Fibroblast of lung (primary cell): ENCODE data around the gene NDUFS1. TPM values are rescaled to one million over a fixed set of nuclear protein-coding genes. Genes with fewer than 3 reads are reported as not detected.

Source experiments
- DNase-seq, 2 donors: peaks; one replicate each; pipeline versions ENCODE4 v3.0.0 to v3.0.0-alpha.2; 2010; ENCODE audit warnings: low read depth in 2 of 2
- H2AFZ ChIP-seq: 2 replicates; pipeline ENCODE4 v1.5.1; 2012; ENCODE audit warnings: low read length, control low read depth, inconsistent platforms
- H3K27ac ChIP-seq: 2 replicates; pipeline ENCODE4 v1.5.1; 2011; ENCODE audit warnings: low read length, control low read depth; ENCODE audit not compliant: insufficient read depth
- H3K27me3 ChIP-seq: 2 replicates; pipeline ENCODE4 v1.5.1; 2011; ENCODE audit warnings: mild to moderate bottlenecking, low read length; ENCODE audit not compliant: control insufficient read depth, insufficient read depth
- H3K36me3 ChIP-seq: 2 replicates; pipeline ENCODE4 v1.5.1; 2011; ENCODE audit warnings: low read length; ENCODE audit not compliant: control insufficient read depth, insufficient read depth
- H3K4me1 ChIP-seq: 2 replicates; pipeline ENCODE4 v1.5.1; 2011; ENCODE audit warnings: low read length; ENCODE audit not compliant: control insufficient read depth, insufficient read depth; ENCODE audit errors: extremely low read depth
- H3K4me2 ChIP-seq: 2 replicates; pipeline ENCODE4 v1.5.1; 2011; ENCODE audit warnings: low read length, control low read depth; ENCODE audit not compliant: insufficient read depth; ENCODE audit errors: extremely low read depth
- H3K4me3 ChIP-seq, 4 experiments: fragments of 200-600 bp in 1 of 4; sonication (generic) in 1 of 4; replicated peaks in 1 of 4; 2 replicates each; pipeline ENCODE4 v1.5.1; 2011 to 2016; ENCODE audit warnings: low read length in 4 of 4, low read depth in 3 of 4, mild to moderate bottlenecking in 3 of 4, control low read depth in 2 of 4, inconsistent platforms in 1 of 4, mixed read lengths in 1 of 4; ENCODE audit not compliant: insufficient read depth in 1 of 4; ENCODE audit errors: control extremely low read depth in 1 of 4
- H3K79me2 ChIP-seq: 2 replicates; pipeline ENCODE4 v1.5.1; 2012; ENCODE audit warnings: mild to moderate bottlenecking, low read length, inconsistent platforms; ENCODE audit not compliant: control insufficient read depth, insufficient read depth
- H3K9ac ChIP-seq: 2 replicates; pipeline ENCODE4 v1.5.1; 2011; ENCODE audit warnings: mild to moderate bottlenecking, low read length, control low read depth; ENCODE audit not compliant: insufficient read depth
- H3K9me3 ChIP-seq: 2 replicates; pipeline ENCODE4 v1.5.1; 2012; ENCODE audit warnings: low read depth, low read length; ENCODE audit not compliant: control insufficient read depth, insufficient read depth
- H4K20me1 ChIP-seq: 2 replicates; pipeline ENCODE4 v1.5.1; 2011; ENCODE audit warnings: low read length; ENCODE audit not compliant: control insufficient read depth, insufficient read depth; ENCODE audit errors: extremely low read depth
- EZH2 ChIP-seq: IDR thresholded peaks from 2 replicates; pipeline ENCODE4 v1.5.1; 2012; ENCODE audit warnings: low read length, control low read depth, mild to moderate bottlenecking; ENCODE audit errors: missing control alignments
- polyA plus RNA-seq, 2 donors: library from polyadenylated mRNA; depleted of rRNA in 1 of 2; stranded (reverse) in 1 of 2; unstranded in 1 of 2; fragments of >200 nt; gene quantifications; 2 replicates each; pipeline ENCODE4 v1.2.1, GENCODE V29; 2011 to 2012; ENCODE audit warnings: missing spikeins in 1 of 2
- total RNA-seq: library from RNA; depleted of rRNA; stranded (reverse); fragments of >200 nt; gene quantifications from 2 replicates; pipeline ENCODE4 v1.2.1, GENCODE V29; 2014
- TF ChIP-seq, protein P1 (sequence below), 2 donors: IDR thresholded peaks in 1 of 2; conservative IDR thresholded peaks in 1 of 2; 1 replicate in 1 of 2; 2 replicates in 1 of 2; pipeline ENCODE4 v1.5.1; 2011 to 2012; ENCODE audit warnings: low read length in 2 of 2, control low read depth in 1 of 2, inconsistent platforms in 1 of 2, low read depth in 1 of 2, mild to moderate bottlenecking in 1 of 2

The NDUFS1 gene
- total and polyA plus RNA-seq, 2 donors (not counting 1 experiment from before 2014, with no cell fraction given): 128 to 133 TPM

DNA sequence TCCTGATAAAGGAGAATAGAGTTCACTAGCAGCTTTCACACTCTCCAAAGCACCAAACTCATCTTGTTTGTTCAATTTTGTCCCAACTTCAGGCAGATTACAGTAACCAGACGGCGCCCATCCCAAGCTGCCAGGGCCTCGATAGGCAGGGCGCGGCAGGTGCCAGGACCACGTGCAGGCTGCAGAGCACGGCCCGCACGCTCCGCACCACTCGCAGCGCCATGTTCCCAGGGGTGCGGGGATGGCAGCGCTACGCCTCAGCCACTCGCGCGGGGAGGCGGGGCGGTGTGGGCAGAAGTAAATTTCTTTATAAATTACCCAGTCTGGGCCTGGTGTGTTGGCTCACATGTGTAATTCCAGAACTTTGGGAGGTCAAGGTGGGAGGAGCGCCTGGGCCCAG lies 43.0 kb downstream of the NDUFS1 start:
- Histone ChIP-seq H2AFZ (no peak overlapping the region), H3K36me3 (peaks cover 2% of the 10 kb centered on the region), H3K4me3 (no peak overlapping the region), H3K9me3 (no peaks in the 10 kb centered on the region), H3K27ac (no peak overlapping the region), H4K20me1 (no peaks in the 10 kb centered on the region), H3K9ac (no peak overlapping the region), H3K79me2 (no peaks in the 10 kb centered on the region), H3K4me2 (no peak overlapping the region), H3K27me3 (no peaks in the 10 kb centered on the region), H3K4me1 (peaks cover 2% of the 10 kb centered on the region)
- no peak for DNase-seq
- TF ChIP-seq, protein P1, sequence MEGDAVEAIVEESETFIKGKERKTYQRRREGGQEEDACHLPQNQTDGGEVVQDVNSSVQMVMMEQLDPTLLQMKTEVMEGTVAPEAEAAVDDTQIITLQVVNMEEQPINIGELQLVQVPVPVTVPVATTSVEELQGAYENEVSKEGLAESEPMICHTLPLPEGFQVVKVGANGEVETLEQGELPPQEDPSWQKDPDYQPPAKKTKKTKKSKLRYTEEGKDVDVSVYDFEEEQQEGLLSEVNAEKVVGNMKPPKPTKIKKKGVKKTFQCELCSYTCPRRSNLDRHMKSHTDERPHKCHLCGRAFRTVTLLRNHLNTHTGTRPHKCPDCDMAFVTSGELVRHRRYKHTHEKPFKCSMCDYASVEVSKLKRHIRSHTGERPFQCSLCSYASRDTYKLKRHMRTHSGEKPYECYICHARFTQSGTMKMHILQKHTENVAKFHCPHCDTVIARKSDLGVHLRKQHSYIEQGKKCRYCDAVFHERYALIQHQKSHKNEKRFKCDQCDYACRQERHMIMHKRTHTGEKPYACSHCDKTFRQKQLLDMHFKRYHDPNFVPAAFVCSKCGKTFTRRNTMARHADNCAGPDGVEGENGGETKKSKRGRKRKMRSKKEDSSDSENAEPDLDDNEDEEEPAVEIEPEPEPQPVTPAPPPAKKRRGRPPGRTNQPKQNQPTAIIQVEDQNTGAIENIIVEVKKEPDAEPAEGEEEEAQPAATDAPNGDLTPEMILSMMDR (conservative IDR thresholded peaks at IDR 0.05 in 1 of 2, IDR thresholded peaks at IDR 0.05 in 1 of 2; ENCODE audit: low read depth in 1 of 2, low read length in 2 of 2): no peak
- no peak for TF ChIP-seq EZH2

DNA sequence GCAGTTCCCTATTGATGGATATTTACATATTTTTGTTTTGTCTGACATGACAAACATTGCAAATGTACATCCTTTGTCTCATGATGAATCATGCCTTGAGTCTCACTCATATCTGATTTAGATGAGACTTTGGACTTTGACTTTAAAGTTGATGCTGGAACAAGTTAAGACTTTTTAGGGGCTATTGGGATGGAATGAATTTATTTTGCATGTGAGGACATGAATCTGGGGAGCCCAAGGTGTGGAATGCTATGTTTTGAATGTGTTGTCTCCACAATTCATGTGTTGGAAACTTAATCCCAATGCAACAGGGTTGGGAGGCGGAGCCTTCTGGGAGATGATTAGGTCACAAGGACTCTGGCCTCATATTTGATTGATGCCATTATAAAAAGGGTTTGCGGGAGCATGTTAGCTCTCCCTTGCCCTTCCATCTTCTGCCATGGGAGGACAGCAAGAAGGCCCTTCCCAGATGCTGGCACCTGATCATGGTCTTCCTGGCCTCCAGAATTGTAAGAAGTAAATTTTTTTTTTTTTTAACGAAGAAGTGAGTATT lies 44.1 kb downstream of the NDUFS1 start:
- DNase-seq: no peak
- H3K4me1 ChIP-seq: peaks cover 2% of the 10 kb centered on the region
- TF ChIP-seq EZH2: no peak
- TF ChIP-seq, protein P1 (conservative IDR thresholded peaks at IDR 0.05 in 1 of 2, IDR thresholded peaks at IDR 0.05 in 1 of 2; ENCODE audit: low read depth in 1 of 2, low read length in 2 of 2): no peak
- H3K9ac ChIP-seq: no peak overlapping the region
- no peaks in the 10 kb centered on the region for H3K79me2 ChIP-seq
- H4K20me1 ChIP-seq: no peaks in the 10 kb centered on the region
- H3K36me3 ChIP-seq: peaks cover 2% of the 10 kb centered on the region
- H3K27me3 ChIP-seq: no peaks in the 10 kb centered on the region
- H2AFZ ChIP-seq: no peak overlapping the region
- no peaks in the 10 kb centered on the region for H3K9me3 ChIP-seq
- no peak overlapping the region for H3K4me2 ChIP-seq
- H3K4me3 ChIP-seq: no peak overlapping the region
- H3K27ac ChIP-seq: no peak overlapping the region

DNA sequence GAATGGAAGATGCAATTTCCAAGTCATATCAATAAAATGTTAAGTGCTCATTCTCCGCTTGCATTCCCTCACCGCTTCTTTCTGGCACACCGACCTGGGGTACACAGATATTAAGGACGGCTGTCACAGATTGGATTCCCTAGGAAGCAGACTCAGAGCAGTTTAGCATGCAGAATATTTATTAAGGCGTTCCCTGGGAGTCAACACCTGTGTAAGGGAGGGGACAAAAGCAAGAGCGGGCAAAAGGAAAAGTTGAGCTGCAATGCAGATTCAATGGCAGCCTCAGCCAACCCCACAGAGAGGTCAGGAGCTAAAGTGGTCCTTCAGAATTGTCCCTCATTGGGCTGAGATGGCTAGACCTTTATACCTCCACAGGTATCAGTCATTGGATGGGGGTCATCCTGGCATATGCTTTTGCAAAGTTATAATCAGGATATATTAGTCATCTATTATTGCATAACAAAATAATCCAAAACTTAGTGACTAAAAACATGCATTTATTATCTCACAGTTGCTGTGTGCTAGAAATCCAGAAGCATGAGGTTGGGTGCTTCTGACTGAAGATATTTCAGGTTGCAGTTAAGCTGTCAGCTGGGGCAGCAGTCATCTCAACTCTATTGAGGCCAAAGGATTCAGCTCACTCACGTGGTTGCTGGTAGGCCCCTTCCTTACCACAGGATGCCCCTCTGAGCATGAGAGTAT lies 46.2 kb downstream of the NDUFS1 start:
- TF ChIP-seq EZH2: no peak
- TF ChIP-seq, protein P1 (conservative IDR thresholded peaks at IDR 0.05 in 1 of 2, IDR thresholded peaks at IDR 0.05 in 1 of 2; ENCODE audit: low read depth in 1 of 2, low read length in 2 of 2): no peak

More for the DNA sequence above, 46.2 kb downstream of the NDUFS1 start:
- Histone ChIP-seq H3K27ac (no peak overlapping the region), H2AFZ (no peak overlapping the region), H3K4me3 (no peak overlapping the region), H3K4me1 (peaks cover 2% of the 10 kb centered on the region), H4K20me1 (no peaks in the 10 kb centered on the region), H3K9me3 (no peaks in the 10 kb centered on the region), H3K36me3 (peaks cover 2% of the 10 kb centered on the region), H3K4me2 (no peak overlapping the region), H3K79me2 (no peaks in the 10 kb centered on the region), H3K27me3 (no peaks in the 10 kb centered on the region), H3K9ac (no peak overlapping the region)
- DNase-seq: peak in 1 of 2 donors; percentile 14
